SIG-M5 treated with dmso at 0.1 percent for 504 hours (cell line): ENCODE data around the gene ZNF487.
"Not testable (repeated sequence)": the region's sequence is repeated elsewhere in the genome, so short reads cannot be mapped to it uniquely, and the experiment has no call there.

ENCODE experiments used
- DNase-seq: peaks from one replicate; lab custom pipeline; 2025; ENCODE audit not compliant: unreplicated experiment; lab: John Stamatoyannopoulos, UW

ZNF487 gene

DNA sequence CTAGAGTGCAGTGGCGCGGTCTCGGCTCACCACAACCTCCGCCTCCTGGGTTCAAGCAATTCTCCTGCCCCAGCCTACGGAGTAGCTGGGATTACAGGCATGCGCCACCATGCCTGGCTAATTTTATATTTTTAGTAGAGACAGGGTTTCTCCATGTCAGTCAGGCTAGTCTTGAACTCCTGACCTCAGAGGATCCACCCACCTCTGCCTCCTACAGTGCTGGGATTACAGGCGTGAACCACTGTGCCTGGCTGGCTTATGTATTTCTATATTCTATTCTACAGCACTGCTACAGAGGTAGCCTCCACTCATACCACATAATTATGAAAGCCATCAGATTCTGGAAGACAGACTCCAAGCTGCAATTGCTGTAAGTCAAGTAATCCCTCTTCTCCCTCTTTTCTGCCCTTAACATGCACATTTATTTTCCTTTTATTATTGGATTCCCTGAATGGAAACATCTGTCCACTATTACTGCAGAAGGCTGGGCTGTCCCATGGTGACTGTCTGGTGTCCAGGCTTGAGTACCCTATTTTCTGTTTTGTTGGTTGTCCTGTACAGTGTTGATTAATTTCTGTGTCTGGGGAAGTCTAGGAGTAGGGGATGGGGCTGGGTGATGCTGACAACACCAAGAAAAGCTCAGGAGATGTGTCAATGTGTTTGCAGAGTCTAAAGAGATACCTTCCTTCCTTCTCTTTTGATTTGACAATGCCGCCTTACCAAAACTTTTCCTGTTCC lies 5.8 kb upstream of the ZNF487 start:
- DNase-seq, result no peak

DNA sequence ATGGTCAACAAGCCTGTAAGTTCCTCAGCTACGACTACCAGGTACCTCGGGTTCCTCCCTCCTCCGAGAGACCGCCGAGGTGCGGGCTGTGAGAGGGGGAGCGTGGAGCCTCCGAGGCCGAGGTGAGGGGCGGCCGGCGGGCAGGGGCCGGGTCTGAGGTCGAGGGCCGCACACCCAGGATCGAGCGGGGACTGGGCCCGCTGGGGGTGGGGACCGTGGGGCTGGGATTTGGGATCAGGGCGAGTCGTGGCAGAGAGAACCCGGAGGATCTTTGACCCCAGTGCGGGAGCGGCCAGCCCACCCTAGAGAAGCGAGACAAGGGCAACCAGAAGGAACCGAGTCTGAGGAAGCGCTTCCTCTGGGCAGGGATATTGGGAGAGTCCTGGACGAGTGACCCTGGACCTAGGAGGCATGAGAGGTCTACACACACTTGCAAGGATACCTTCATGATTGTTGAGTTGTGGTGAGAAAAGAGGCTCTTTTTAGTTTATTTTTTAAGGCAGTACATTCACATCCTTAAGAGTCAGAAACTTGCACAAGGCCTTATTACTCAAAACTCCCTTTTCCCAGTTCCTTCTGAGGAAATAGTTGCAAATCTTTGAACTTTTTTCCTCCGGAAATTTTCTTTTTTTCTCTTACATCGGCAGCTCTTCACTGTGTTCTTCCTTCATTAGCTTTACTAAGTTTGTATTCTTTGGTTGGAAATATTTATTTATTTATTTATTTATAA lies 395 bp downstream of the ZNF487 start:
- no peak for DNase-seq

DNA sequence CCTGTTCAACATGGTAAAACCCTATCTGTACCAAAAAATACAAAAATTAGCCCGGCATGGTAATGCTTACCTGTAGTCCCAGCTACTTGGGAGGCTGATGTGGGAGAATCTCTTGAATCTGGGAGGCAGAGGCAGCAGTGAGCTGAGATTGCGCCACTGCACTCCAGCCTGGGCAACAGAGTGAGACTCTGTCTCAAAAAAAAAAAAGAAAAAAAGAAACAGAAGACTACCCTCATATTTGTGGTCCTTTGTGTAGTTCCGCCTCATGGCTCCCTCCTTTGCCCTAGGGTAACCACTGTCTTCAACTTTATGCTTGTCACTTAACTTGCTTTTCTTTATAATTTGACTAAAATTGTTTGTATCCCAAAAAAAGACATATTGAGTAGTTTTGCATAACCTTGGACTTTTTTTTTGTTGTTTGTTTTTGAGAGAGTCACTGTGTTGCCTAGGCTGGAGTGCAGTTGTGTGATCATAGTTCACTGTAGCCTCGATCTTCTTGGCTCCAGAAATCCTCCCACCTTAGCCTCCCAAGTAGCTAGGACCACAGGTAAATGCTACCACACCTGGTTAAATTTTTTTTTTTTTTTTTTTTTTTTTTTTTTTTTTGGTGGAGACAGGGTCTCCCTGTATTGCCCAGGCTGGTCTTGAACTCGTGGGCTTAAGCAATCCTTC lies 3.7 kb downstream of the ZNF487 start:
- no peak for DNase-seq

GRCh38 chr10:43444323-43444722 lies 7.4 kb downstream of the ZNF487 start:
- DNase-seq, result no peak

DNA sequence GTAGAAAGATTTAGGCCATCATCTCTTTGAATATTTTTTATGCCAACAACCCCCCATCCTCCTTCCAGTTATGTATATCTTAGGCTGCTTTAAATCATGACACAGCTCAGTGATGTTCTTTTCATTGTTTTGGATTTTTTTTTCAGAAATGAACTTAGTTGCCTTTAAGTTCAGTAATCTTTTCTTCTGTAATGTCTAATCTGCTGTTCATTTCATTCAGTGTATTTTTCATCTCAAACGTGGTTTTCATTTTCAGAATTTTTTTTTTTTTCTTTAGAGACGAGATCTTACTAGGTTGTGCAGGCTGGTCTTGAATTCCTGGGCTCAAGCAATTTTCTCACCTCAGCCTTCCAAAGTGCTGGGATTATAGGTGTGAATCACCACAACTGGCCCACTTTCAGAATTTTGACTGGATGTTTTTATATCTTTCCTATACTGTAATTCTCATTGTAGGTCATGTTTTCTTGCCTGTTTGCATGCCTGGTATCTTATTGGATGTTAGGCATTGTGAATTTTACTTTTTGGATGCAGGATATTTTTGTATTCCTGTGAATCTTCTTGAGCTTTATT lies 8.1 kb downstream of the ZNF487 start:
- no peak for DNase-seq

GRCh38 chr10:43446219-43447017 lies 9.5 kb downstream of the ZNF487 start:
- not testable (repeated sequence) for DNase-seq

- no peak for DNase-seq
Measured at GRCh38 chr10:43448742-43449141, 11.8 kb downstream of the ZNF487 start.

DNA sequence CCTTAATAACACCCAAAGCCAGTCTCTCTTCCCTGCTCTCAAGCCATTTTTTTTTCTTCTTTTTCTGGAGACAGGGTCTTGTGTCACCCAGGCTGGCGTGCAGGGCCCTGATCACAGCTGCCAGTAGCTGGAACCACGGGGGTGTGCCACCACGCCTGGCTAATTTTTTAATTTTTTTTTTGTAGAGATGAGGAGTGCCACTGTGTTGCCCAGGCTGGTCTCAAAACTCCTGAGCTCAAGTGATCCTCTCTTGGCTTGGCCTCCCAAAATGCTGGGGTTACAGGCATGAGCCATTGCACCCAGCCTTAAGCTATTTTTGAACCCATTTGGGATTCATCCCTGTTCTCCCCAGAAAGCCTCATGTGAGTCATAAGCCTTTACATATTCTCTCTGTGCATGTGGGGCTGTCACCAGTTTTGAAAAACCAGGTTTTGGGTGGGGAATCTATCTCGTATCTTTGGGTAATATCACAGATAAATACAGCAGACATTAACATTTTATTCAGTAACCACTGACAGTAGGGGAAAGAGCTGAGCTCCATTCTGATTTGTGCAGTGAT lies 15.5 kb downstream of the ZNF487 start:
- no peak for DNase-seq

- DNase-seq, result no peak
Measured at GRCh38 chr10:43453266-43453831, 16.4 kb downstream of the ZNF487 start.

DNA sequence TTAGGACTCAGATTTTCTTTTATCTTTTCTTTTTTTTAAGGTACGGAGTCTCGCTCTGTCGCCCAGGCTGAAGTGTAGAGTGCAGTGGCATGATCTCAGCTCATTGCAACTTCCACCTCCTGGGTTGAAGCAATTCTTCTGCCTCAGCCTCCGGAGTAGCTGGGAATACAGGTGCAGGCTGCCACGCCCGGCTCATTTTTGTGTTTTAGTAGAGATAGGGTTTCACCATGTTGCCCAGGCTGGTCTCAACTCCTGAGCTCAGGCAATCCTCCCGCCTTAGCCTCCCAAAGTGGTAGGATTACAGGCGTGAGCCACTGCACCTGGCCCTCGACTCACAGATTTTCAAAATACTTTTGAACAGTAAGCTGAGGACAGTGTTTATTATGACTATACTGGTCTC lies 17.1 kb downstream of the ZNF487 start:
- DNase-seq, result not testable (repeated sequence)

- not testable (repeated sequence) for DNase-seq
Measured at GRCh38 chr10:43456561-43456960, 19.6 kb downstream of the ZNF487 start.

GRCh38 chr10:43458227-43458626 lies 21.3 kb downstream of the ZNF487 start:
- DNase-seq, result no peak

GRCh38 chr10:43461950-43462349 lies 25.0 kb downstream of the ZNF487 start:
- DNase-seq, result peak; percentile 76

DNA sequence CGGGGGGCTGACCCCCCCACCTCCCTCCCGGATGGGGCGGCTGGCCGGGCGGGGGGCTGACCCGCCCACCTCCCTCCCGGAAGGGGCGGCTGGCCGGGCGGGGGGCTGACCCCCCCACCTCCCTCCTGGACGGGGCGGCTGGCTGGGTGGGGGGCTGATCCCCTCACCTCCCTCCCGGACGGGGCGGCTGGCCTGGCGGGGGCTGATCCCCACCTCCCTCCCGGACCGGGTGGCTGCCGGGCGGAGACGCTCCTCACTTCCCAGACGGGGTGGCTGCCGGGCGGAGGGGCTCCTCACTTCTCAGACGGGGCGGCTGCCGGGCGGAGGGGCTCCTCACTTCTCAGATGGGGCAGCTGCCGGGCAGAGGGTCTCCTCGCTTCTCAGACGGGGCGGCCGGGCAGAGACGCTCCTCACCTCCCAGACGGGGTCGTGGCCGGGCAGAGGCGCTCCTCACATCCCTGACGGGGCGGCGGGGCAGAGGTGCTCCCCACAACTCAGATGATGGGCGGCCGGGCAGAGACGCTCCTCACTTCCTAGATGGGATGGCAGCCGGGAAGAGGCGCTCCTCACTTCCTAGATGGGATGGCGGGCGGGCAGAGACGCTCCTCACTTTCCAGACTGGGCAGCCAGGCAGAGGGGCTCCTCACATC lies 28.3 kb downstream of the ZNF487 start:
- not testable (repeated sequence) for DNase-seq

DNA sequence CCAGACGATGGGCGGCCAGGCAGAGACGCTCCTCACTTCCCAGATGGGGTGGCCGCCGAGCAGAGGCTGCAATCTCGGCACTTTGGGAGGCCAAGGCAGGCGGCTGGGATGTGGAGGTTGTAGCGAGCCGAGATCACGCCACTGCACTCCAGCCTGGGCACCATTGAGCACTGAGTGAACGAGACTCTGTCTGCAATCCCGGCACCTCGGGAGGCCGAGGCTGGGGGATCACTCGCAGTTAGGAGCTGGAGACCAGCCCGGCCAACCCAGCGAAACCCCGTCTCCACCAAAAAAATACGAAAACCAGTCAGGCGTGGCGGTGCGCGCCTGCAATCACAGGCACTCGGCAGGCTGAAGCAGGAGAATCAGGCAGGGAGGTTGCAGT lies 28.8 kb downstream of the ZNF487 start:
- DNase-seq, result not testable (repeated sequence)

DNA sequence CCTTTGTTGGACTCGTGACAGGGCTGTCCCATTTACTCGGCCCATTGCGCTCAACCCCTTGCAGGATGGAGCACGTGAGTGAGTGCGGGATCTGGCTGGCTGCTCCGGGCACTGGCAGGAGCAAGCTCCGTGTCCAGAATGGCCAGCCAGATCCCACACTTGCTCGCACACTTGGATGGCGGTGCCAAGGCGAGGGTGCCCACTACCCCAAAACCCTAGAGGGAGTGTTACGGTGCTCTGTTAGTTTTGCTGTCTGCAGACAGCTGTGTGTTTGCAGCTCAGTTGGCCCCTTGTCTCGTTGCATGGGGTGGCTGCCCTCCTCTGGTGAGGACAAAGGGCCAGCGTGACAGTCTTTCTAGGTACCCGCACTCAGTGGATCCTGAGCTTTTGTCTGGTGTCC lies 34.2 kb downstream of the ZNF487 start:
- no peak for DNase-seq

DNA sequence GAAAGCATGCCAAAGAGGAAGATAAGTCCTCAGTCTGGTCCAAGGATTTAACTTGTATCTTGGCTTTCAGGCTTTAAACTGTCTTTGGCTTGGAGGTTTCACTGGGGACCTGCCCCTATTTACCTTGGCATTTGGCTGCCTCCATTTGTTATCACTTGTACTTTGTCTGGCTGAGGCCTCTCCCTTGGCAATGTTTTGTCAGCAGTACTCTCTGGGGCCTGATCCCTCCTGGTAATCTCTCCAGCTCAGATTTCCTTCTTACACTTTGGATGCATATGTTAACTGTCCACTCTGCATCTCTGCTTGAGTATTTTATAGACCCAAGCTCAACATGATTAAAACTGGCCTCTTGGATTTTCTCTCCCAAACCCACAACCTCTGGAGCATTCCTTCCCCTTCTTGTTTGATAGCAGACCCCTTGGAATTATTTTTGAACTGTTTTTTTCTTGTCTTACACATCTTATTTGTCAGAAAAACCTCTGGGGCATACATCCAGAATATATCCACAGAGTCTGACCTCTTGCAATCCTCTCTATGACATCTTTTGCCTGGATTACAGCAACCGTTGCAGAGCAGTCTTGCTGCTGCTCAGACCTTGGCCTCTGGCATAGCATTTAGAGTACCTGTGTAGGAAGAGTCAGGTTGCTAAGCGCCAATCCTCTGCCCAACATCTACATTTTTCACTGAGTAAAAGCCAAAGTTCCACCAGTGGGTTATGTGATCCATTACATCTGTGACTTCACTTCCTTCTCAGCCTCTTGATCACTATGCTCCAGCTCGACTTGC lies 35.2 kb downstream of the ZNF487 start:
- DNase-seq, result no peak

GRCh38 chr10:43479275-43479674 lies 42.4 kb downstream of the ZNF487 start:
- DNase-seq, result no peak
